ENCODE data around the gene HIF3A. TPM values are rescaled to one million over a fixed set of nuclear protein-coding genes. Genes with fewer than 3 reads are reported as not detected.

The HIF3A gene
- total and polyA plus RNA-seq, 11 donors: 32.8 to 117 (median 63.4) TPM

DNA sequence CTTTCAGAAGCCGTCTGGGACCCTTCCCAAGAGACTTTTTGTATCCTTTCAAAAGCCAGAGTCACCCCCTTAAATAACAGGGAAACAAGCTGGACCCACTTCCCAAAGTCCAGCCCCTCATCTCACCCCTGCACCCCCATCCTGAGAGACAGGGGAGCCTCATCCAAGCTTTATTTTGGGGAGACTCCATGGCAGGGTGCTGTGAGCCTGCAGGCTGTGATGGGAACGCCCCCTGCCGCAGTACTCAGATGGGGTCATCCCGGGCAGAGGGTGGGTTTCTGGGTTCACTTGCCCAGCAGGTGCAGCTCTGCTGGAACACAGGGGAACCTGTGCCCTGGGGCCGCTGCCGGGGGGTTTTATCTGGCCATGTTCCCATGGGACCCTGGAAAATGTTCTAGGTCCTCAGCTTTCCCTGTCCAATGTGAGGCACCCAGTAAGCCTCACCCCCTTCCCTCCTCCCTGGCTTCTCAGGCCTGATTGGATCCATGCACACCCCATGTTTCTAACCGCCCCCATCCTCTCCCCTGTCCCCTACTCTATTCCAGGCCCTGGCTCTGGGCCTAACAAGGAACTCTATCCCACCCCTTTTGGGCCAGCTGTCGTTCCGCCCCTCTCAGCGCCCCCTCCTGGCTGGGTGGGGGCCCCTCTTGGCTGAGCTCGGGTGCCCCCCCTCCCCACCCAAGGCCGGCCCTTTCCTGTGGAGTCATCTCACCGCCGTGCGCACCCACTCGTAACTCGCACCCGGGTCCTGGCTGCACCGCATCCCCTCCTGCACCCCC, 1.0 kb downstream of the HIF3A start:
- peak overlapping the region; percentile 88 to 99 (median 98) for H3K27ac ChIP-seq
- H3K4me3 ChIP-seq: peak overlapping the region; percentile 43 to 79 (median 68)
- peak; percentile 54 to 73 (median 60) for ATAC-seq
- H3K36me3 ChIP-seq: peaks cover 0 to 4% (median 0%) of the 10 kb centered on the region in 9 donors
- 8 to 23% (median 13%) methylated on average over 17 to 19 of the region's 19 CpGs for WGBS, 4 donors
- TF ChIP-seq, protein P1, sequence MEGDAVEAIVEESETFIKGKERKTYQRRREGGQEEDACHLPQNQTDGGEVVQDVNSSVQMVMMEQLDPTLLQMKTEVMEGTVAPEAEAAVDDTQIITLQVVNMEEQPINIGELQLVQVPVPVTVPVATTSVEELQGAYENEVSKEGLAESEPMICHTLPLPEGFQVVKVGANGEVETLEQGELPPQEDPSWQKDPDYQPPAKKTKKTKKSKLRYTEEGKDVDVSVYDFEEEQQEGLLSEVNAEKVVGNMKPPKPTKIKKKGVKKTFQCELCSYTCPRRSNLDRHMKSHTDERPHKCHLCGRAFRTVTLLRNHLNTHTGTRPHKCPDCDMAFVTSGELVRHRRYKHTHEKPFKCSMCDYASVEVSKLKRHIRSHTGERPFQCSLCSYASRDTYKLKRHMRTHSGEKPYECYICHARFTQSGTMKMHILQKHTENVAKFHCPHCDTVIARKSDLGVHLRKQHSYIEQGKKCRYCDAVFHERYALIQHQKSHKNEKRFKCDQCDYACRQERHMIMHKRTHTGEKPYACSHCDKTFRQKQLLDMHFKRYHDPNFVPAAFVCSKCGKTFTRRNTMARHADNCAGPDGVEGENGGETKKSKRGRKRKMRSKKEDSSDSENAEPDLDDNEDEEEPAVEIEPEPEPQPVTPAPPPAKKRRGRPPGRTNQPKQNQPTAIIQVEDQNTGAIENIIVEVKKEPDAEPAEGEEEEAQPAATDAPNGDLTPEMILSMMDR (IDR thresholded peaks at IDR 0.05): peak; percentile 12 to 67 (median 46)
- peak in 1 of 2 donors; percentile 82 for TF ChIP-seq POLR2A (IDR thresholded peaks at IDR 0.05)
- peak; percentile 83 to 94 (median 92) for DNase-seq
- H3K27me3 ChIP-seq: peaks cover 0 to 6% (median 0%) of the 10 kb centered on the region in 9 donors
- intact Hi-C loops (cut with DNase I): loop anchor here in 3 of 10 donors (2.0 to 10.0 kb wide), 2 partner anchors 15 to 77 kb away; no protein-coding TSS in a partner anchor
- peaks cover 0 to 3% (median 0%) of the 10 kb centered on the region in 12 donors for H3K9me3 ChIP-seq
- peaks cover 5 to 56% (median 43%) of the 10 kb centered on the region in 12 donors for H3K4me1 ChIP-seq

DNA sequence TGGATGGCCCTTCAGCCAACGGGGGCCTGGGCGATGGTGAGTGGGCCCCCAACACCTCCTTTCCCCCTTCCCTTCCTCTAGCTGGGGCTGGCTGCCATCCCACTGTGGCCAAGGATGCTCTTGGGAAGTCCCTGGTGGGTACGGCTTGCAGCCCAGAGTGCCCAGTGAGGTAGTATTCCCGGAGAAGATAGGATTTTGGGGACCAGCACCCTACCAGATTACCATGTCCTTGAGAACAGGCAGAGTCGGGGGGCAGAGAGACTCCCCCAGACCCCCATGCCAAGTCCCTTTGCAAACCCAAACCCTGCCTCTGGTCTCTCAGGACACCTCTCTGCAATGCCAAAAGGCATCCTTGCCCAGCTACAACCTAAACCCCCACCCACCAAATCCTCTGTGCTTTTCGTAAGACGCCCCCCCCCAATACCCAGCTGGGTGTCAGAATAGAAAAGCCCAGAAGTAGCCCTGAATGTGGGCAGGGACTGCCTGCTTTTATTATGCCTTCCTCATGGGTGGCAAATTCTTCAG, 1.7 kb downstream of the HIF3A start:
- peak in 2 of 4 donors; percentile 4 to 6 for ATAC-seq
- TF ChIP-seq POLR2A (IDR thresholded peaks at IDR 0.05): no peak
- TF ChIP-seq, protein P1 (IDR thresholded peaks at IDR 0.05): no peak
- Histone ChIP-seq H3K27me3 (peaks cover 0 to 6% (median 0%) of the 10 kb centered on the region in 9 donors), H3K4me3 (peak overlapping the region; percentile 42 to 79 (median 68)), H3K4me1 (peaks cover 7 to 62% (median 50%) of the 10 kb centered on the region in 12 donors), H3K9me3 (peaks cover 0 to 3% (median 0%) of the 10 kb centered on the region in 12 donors), H3K36me3 (peaks cover 0 to 8% (median 2%) of the 10 kb centered on the region in 9 donors), H3K27ac (peak overlapping the region; percentile 88 to 99 (median 98))
- WGBS, 4 donors: 0 to 11% (median 7%) methylated on average over 5 to 7 of the region's 7 CpGs
- intact Hi-C loops (cut with DNase I): loop anchor here in 3 of 10 donors (2.0 to 10.0 kb wide), 2 partner anchors 16 to 76 kb away; no protein-coding TSS in a partner anchor
- DNase-seq: peak in 1 of 5 donors; percentile 36

DNA sequence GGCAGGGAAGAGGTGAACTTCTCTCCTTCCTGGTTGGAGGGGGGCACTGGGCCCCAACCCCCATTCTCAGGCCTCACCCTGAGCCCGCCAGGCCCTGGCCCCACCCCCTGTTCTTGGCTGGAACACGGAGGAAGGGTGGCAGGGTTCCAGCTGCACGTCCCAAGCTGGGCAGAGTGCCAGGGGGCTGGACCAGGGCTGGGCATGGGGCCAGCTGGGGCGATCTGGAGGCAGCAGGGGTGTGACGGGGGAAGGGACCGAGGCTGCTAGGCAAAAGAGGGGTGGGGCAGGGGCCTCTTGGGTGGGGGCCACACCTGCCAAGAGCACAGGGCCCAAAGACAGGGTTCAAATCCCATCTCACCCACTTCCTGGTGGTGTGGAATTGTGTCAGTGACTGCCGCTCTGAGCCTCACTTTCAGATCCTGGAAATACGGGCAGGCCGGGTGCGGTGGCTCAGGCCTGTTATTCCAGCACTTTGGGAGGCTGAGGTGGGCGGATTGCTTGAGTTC, 2.2 kb downstream of the HIF3A start:
- peaks cover 7 to 67% (median 55%) of the 10 kb centered on the region in 12 donors for H3K4me1 ChIP-seq
- peak in 1 of 2 donors; percentile 42 for TF ChIP-seq POLR2A (IDR thresholded peaks at IDR 0.05)
- TF ChIP-seq, protein P1 (IDR thresholded peaks at IDR 0.05): no peak
- H3K27ac ChIP-seq: peak overlapping the region; percentile 88 to 99 (median 98)
- 5 to 13% (median 7%) methylated on average over 8 to 11 of the region's 11 CpGs for WGBS, 4 donors
- intact Hi-C loops (cut with DNase I): loop anchor here in 3 of 10 donors (2.0 to 10.0 kb wide), 2 partner anchors 16 to 76 kb away; no protein-coding TSS in a partner anchor
- ATAC-seq: peak; percentile 70 to 82 (median 72)
- H3K9me3 ChIP-seq: peaks cover 0 to 3% (median 0%) of the 10 kb centered on the region in 12 donors
- peaks cover 0 to 11% (median 6%) of the 10 kb centered on the region in 9 donors for H3K36me3 ChIP-seq
- peak; percentile 96 to 98 (median 97) for DNase-seq
- H3K4me3 ChIP-seq: peak overlapping the region; percentile 42 to 79 (median 68)
- peaks cover 0 to 6% (median 0%) of the 10 kb centered on the region in 9 donors for H3K27me3 ChIP-seq

Data from heart left ventricle (tissue), 16 donors.